Activated CD4-positive, alpha-beta T cell treated with anti-CD3 and anti-CD28 coated beads for 36 hours (primary cell): ENCODE measurements around the gene RNF223. TPM values are rescaled to one million over a fixed set of nuclear protein-coding genes. Genes with fewer than 3 reads are reported as not detected.
"Not testable (repeated sequence)": the region's sequence is repeated elsewhere in the genome, so short reads cannot be mapped to it uniquely, and the experiment has no call there.

Source experiments
- ATAC-seq: fragments of 200-7000 bp; cut with Tn5 transposase; one replicate; pipeline ENCODE4 v1.10.0; 2021; ENCODE audit warnings: mild to moderate bottlenecking, moderate library complexity
- CTCF ChIA-PET: fragments of 350-600 bp; sonication (Branson Sonifier 250); formaldehyde crosslinking; loops from one replicate; lab custom pipeline; 2021; ENCODE audit warnings: antibody characterized with exemption; lab: Charles Lee
- POLR2A ChIA-PET: fragments of 350-600 bp; sonication (Branson Sonifier 250); formaldehyde crosslinking; loops from one replicate; lab custom pipeline; 2021; ENCODE audit warnings: antibody characterized with exemption, inconsistent platforms; lab: Charles Lee
- DNase-seq: peaks from one replicate; pipeline ENCODE4 v3.0.0-alpha.2; 2020
- H3K27ac Mint-ChIP-seq: one replicate; pipeline ENCODE4 v1.8.0; 2021; ENCODE audit warnings: mixed read lengths
- H3K27me3 Mint-ChIP-seq: one replicate; pipeline ENCODE4 v1.8.0; 2021; ENCODE audit warnings: mixed read lengths
- H3K36me3 Mint-ChIP-seq: one replicate; pipeline ENCODE4 v1.8.0; 2021; ENCODE audit warnings: low read depth, mixed read lengths
- H3K4me1 Mint-ChIP-seq: one replicate; pipeline ENCODE4 v1.8.0; 2021; ENCODE audit warnings: mixed read lengths
- H3K4me3 Mint-ChIP-seq: one replicate; pipeline ENCODE4 v1.8.0; 2021; ENCODE audit warnings: mild to moderate bottlenecking, moderate library complexity, mixed read lengths
- H3K9me3 Mint-ChIP-seq: one replicate; pipeline ENCODE4 v1.8.0; 2021; ENCODE audit warnings: low read depth, mixed read lengths
- intact Hi-C, 2 experiments: fragments of 100-400 bp; cut with DNase I in 1 of 2; cut with micrococcal nuclease in 1 of 2; formaldehyde crosslinking; loops; one replicate each; pipeline versions ENCODE4 v1.14.2 to v1.15.1; 2022 to 2024; cut with DNase I, micrococcal nuclease
- total RNA-seq, 2 experiments: library from RNA; stranded (reverse); gene quantifications; one replicate each; pipeline ENCODE4 v1.2.3, GENCODE V29; 2021

The RNF223 gene
- total RNA-seq, 2 experiments from 2014 or later = not detected

DNA sequence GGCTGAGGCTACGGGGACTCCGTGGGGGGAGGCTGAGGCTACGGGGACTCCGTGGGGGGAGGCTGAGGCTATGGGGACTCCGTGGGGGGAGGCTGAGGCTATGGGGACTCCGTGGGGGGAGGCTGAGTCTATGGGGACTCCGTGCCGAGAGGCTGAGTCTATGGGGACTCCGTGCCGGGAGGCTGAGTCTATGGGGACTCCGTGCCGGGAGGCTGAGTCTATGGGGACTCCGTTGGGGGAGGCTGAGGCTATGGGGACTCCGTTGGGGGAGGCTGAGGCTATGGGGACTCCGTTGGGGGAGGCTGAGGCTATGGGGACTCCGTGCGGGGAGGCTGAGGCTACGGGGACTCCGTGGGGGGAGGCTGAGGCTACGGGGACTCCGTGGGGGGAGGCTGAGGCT, 3.3 kb upstream of the RNF223 start:
- H3K27ac Mint-ChIP-seq, DNase-seq, H3K36me3 Mint-ChIP-seq, ATAC-seq, intact Hi-C loops, H3K27me3 Mint-ChIP-seq, H3K4me1 Mint-ChIP-seq, POLR2A ChIA-PET, H3K9me3 Mint-ChIP-seq, CTCF ChIA-PET, H3K4me3 Mint-ChIP-seq: not testable (repeated sequence)

DNA sequence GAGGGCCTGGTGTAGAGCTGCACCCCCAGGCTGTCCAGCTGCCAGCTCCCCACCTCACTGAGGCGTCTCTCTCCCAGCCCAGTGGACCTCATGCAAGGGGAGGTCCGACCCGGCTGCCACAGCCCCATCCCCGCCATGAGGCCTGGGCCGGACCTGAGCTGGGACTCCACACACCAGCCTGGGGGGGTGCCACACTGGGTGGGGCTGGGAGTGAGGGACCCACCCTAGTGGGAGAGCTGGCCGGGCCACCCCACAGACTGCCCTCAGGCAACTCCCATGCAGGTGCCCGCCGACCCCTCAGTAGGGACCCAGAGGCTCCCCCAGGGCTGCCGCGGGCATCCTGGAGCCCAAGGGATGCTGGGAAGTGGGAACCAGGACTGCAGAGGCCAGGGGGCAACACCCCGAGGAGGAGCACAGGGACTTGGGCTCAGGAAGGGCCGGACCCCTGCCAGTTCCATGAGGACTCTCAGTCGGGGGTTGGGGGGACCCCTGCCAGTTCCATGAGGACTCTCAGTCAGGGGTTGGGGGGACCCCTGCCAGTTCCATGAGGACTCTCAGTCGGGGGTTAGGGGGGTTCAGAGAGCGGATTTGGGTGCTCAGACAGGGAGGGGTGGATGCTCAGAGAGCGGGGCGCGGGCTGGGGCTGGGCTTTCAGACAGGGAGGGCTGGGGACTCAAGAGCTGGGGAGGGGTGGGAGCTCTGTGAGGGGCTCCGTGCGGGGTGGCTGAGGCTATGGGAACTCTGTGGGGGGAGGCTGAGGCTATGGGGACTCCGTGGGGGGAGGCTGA, 1.2 kb upstream of the RNF223 start:
- intact Hi-C loops = no loop called here
- ChIA-PET CTCF (no interaction called here), POLR2A (no interaction called here)
- Mint-ChIP-seq H3K27me3 (peaks cover 3% of the 10 kb centered on the region), H3K27ac (no peak overlapping the region), H3K4me1 (peaks cover 5% of the 10 kb centered on the region), H3K9me3 (no peaks in the 10 kb centered on the region), H3K36me3 (no peaks in the 10 kb centered on the region), H3K4me3 (no peak overlapping the region)
- ATAC-seq (no peak), DNase-seq (peak; percentile 5)

GRCh38 chr1:1074631-1075147, 583 bp upstream of the RNF223 start:
- ATAC-seq = no peak
- H3K36me3 Mint-ChIP-seq = no peaks in the 10 kb centered on the region
- peak; percentile 12 for DNase-seq
- peaks cover 5% of the 10 kb centered on the region for H3K4me1 Mint-ChIP-seq
- no peak overlapping the region for H3K4me3 Mint-ChIP-seq
- CTCF ChIA-PET = no interaction called here
- intact Hi-C loops = no loop called here
- H3K27me3 Mint-ChIP-seq = peaks cover 3% of the 10 kb centered on the region
- no peaks in the 10 kb centered on the region for H3K9me3 Mint-ChIP-seq
- H3K27ac Mint-ChIP-seq = no peak overlapping the region
- POLR2A ChIA-PET = no interaction called here

DNA sequence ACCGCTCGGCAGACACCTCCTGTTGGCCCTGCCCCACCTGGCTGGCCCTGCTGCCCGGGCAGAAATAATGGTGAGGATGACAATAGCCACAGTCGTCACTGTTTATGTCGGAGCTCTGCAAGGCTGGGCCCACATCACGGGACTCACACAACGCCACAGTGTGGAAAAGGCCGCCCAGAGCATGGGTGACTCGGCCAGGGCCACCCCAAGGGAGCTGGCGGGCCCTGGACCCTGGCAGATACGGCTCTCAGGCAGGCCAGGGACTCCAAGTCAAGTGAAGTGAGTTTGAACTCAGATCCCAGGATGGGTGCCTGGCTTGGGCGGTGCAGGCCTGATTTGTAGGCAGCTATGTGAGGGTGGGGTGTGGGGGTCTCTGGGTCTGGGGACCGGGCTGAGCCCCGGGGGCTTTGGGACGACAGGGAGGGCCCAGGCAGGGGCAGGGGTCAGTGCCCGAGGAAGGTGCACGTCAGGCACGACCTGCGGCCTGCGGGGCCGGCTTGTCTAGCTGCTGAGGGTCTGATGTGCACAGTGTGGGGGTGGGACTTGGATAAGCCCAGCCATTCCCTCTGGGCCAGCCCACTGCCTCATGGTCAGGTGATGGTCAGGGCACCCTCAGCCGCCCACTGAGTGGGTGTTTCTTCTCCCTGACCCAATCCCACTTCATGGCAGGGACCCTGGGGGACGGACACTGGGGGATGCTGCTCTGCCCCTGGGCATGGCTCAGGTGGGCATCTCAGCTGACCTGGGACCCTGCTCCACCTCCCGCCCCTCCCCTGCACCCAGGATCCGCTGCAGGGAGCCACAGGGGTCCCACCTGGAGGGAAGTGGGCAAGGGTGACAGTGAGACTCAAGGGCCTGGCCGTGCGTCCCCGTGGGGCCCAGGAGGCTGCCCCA, 1.0 kb downstream of the RNF223 start:
- Mint-ChIP-seq H3K4me3 (no peak overlapping the region), H3K4me1 (peaks cover 2% of the 10 kb centered on the region), H3K36me3 (peaks cover 2% of the 10 kb centered on the region), H3K27ac (no peak overlapping the region), H3K9me3 (no peaks in the 10 kb centered on the region), H3K27me3 (peaks cover 3% of the 10 kb centered on the region)
- ChIA-PET POLR2A (no interaction called here), CTCF (no interaction called here)
- ATAC-seq (no peak), DNase-seq (no peak)
- intact Hi-C loops = no loop called here

GRCh38 chr1:1072299-1072848, 1.7 kb downstream of the RNF223 start:
- Mint-ChIP-seq H3K9me3 (no peaks in the 10 kb centered on the region), H3K36me3 (peaks cover 2% of the 10 kb centered on the region), H3K27me3 (peaks cover 3% of the 10 kb centered on the region), H3K27ac (no peak overlapping the region), H3K4me3 (no peak overlapping the region), H3K4me1 (peaks cover 2% of the 10 kb centered on the region)
- DNase-seq (no peak), ATAC-seq (no peak)
- intact Hi-C loops = no loop called here
- POLR2A ChIA-PET = no interaction called here
- CTCF ChIA-PET = no interaction called here

- CTCF ChIA-PET = no interaction called here
Observed at GRCh38 chr1:1071486-1072298, 2.4 kb downstream of the RNF223 start.

GRCh38 chr1:1069711-1070676, 4.1 kb downstream of the RNF223 start:
- no peaks in the 10 kb centered on the region for H3K9me3 Mint-ChIP-seq
- H3K4me3 Mint-ChIP-seq = peak overlapping the region; percentile 23
- CTCF ChIA-PET = interaction anchor here (0.5 to 1.2 kb wide), 3 partner anchors 11 to 68 kb away, joined by 3 read pairs; no protein-coding TSS in a partner anchor
- no peak overlapping the region for H3K27ac Mint-ChIP-seq
- peak; percentile 38 for DNase-seq
- peaks cover 7% of the 10 kb centered on the region for H3K36me3 Mint-ChIP-seq
- POLR2A ChIA-PET = no interaction called here
- intact Hi-C loops = loop anchor here in 1 of 2 experiments (1.0 kb wide), 5 partner anchors 11 to 51 kb away; partner anchors contain the start of gene C1orf159
- ATAC-seq = no peak
- peaks cover 9% of the 10 kb centered on the region for H3K4me1 Mint-ChIP-seq
- H3K27me3 Mint-ChIP-seq = peaks cover 3% of the 10 kb centered on the region

More at GRCh38 chr1:1071486-1072298, 2.4 kb downstream of the RNF223 start:
- peaks cover 2% of the 10 kb centered on the region for H3K36me3 Mint-ChIP-seq
- POLR2A ChIA-PET = no interaction called here
- peaks cover 3% of the 10 kb centered on the region for H3K27me3 Mint-ChIP-seq
- H3K27ac Mint-ChIP-seq = no peak overlapping the region
- no peak for ATAC-seq
- peaks cover 2% of the 10 kb centered on the region for H3K4me1 Mint-ChIP-seq
- H3K9me3 Mint-ChIP-seq = no peaks in the 10 kb centered on the region
- intact Hi-C loops = no loop called here
- no peak overlapping the region for H3K4me3 Mint-ChIP-seq
- no peak for DNase-seq

DNA sequence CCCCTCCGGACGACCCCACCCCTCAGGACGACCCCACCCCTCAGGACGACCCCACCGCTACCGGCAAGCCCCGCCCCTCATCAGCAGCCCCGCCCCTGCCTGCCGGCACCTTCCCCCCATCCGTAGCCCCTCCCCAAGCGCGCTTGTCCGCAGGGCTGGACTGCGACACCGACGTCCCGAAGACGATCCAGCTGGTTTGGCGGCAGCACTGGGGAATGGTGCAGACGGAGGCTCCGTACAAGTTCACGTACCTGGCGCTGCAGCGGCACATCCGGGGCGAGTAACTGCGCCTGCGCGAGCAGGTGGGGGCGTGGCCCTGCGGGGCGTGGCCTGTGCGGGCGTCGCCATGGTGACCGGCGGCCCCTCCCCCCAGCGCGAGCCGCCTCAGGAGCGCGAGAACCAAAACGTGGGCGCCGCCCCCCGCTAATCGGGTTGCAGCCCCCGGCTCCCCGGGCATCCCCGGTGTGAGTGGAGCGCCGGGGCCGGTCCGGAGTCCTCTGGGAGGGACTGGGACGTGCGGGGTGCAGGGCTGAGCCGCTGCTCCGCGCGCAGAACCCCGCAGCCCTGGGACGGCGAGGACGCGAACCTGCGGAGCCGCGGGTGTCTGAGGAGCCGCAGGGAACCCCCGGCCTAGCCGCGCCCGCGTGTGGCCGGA, 4.9 kb downstream of the RNF223 start:
- ChIA-PET POLR2A (no interaction called here), CTCF (interaction anchor here (1.2 kb wide), 1 partner anchor 10 kb away, joined by 3 read pairs; no protein-coding TSS in a partner anchor)
- H3K27ac Mint-ChIP-seq = no peak overlapping the region
- intact Hi-C loops = loop anchor here in 1 of 2 experiments (1.0 kb wide), 5 partner anchors 10 to 50 kb away; partner anchors contain the start of gene C1orf159
- peak; percentile 47 for ATAC-seq
- peak; percentile 94 for DNase-seq
- no peaks in the 10 kb centered on the region for H3K9me3 Mint-ChIP-seq
- peaks cover 7% of the 10 kb centered on the region for H3K36me3 Mint-ChIP-seq
- H3K27me3 Mint-ChIP-seq = no peaks in the 10 kb centered on the region
- H3K4me1 Mint-ChIP-seq = peaks cover 11% of the 10 kb centered on the region
- H3K4me3 Mint-ChIP-seq = peak overlapping the region; percentile 71

DNA sequence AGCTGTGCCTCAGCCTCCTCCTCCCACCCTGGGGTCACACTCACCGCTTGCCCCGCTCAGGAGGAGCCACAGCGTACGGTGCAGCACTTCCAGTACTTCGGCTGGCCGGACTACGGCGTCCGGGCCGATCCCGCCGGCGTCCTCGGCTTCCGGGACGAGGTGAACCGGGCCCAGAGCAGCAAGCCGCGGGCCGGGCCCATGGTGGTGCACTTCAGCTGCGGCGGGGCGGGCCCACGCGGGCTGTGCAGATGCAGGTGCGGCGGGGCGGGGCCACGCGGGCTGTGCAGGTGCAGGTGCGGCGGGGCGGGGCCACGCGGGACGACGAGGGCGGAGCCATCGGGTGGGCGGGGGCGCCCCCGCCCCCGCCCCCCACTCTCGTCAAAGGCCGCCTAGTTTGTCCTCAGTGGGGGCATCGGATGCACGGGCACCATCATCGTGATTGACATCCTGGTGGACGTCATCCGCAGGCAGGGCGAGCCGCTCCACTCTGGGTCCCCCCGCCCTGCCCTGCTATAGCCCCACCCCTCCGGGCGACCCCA, 5.5 kb downstream of the RNF223 start:
- no peak overlapping the region for H3K27ac Mint-ChIP-seq
- H3K4me1 Mint-ChIP-seq = peaks cover 13% of the 10 kb centered on the region
- ChIA-PET CTCF (no interaction called here), POLR2A (no interaction called here)
- no peaks in the 10 kb centered on the region for H3K27me3 Mint-ChIP-seq
- DNase-seq (no peak), ATAC-seq (peak; percentile 7)
- peaks cover 8% of the 10 kb centered on the region for H3K36me3 Mint-ChIP-seq
- peak overlapping the region; percentile 71 for H3K4me3 Mint-ChIP-seq
- intact Hi-C loops = loop anchor here in 1 of 2 experiments (1.0 kb wide), 6 partner anchors 9 to 851 kb away; partner anchors contain the start of genes C1orf159 and TMEM52
- no peaks in the 10 kb centered on the region for H3K9me3 Mint-ChIP-seq
